ENCODE results near the gene CHST5.
"Not testable (repeated sequence)": the region's sequence is repeated elsewhere in the genome, so short reads cannot be mapped to it uniquely, and the experiment has no call there.

Gene CHST5

GRCh38 chr16:75506107-75506506, 29.8 kb downstream of the CHST5 start:
- no peak for DNase-seq (ENCODE audit: low read depth)

- no peak for DNase-seq (ENCODE audit: low read depth)
Measured at GRCh38 chr16:75503801-75504200, 32.1 kb downstream of the CHST5 start.

- DNase-seq (ENCODE audit: low read depth) = no peak
Measured at GRCh38 chr16:75502916-75503605, 32.8 kb downstream of the CHST5 start.

- DNase-seq (ENCODE audit: low read depth) = peak; percentile 83
Measured at GRCh38 chr16:75501820-75502219, 34.1 kb downstream of the CHST5 start.

GRCh38 chr16:75501359-75501758, 34.5 kb downstream of the CHST5 start:
- DNase-seq (ENCODE audit: low read depth) = no peak

GRCh38 chr16:75498605-75499322, 37.1 kb downstream of the CHST5 start:
- DNase-seq (ENCODE audit: low read depth) = not testable (repeated sequence)

- DNase-seq (ENCODE audit: low read depth) = no peak
Measured at GRCh38 chr16:75497558-75497957, 38.4 kb downstream of the CHST5 start.

GRCh38 chr16:75495076-75495674, 40.7 kb downstream of the CHST5 start, which contains the start of gene CHST6:
Gene CHST6, minus strand, starts transcription at chr16:75495441. Its CDS starts 15,613 bp downstream, at chr16:75479828.
- no peak for DNase-seq (ENCODE audit: low read depth)

- no peak for DNase-seq (ENCODE audit: low read depth)
Measured at GRCh38 chr16:75494661-75495075, 41.2 kb downstream of the CHST5 start.

GRCh38 chr16:75494184-75494583, 41.7 kb downstream of the CHST5 start:
- DNase-seq (ENCODE audit: low read depth) = no peak

- peak; percentile 39 for DNase-seq (ENCODE audit: low read depth)
Measured at GRCh38 chr16:75491876-75492275, 44.0 kb downstream of the CHST5 start.

GRCh38 chr16:75488322-75488721, 47.6 kb downstream of the CHST5 start:
- DNase-seq (ENCODE audit: low read depth) = no peak

GRCh38 chr16:75486676-75487313, 49.1 kb downstream of the CHST5 start:
- no peak for DNase-seq (ENCODE audit: low read depth)

GRCh38 chr16:75486014-75486675, 49.8 kb downstream of the CHST5 start:
- no peak for DNase-seq (ENCODE audit: low read depth)

GRCh38 chr16:75485230-75486013, 50.5 kb downstream of the CHST5 start:
- no peak for DNase-seq (ENCODE audit: low read depth)

GRCh38 chr16:75483222-75483621, 52.7 kb downstream of the CHST5 start:
- no peak for DNase-seq (ENCODE audit: low read depth)

GRCh38 chr16:75482434-75483205, 53.3 kb downstream of the CHST5 start:
- DNase-seq (ENCODE audit: low read depth) = no peak

GRCh38 chr16:75481475-75481874, 54.4 kb downstream of the CHST5 start:
- no peak for DNase-seq (ENCODE audit: low read depth)

GRCh38 chr16:75479421-75479990, 56.4 kb downstream of the CHST5 start:
- no peak for DNase-seq (ENCODE audit: low read depth)
